SJCRH30 (cell line): ENCODE results near the gene RNF144A. TPM values are rescaled to one million over a fixed set of nuclear protein-coding genes. Genes with fewer than 3 reads are reported as not detected.
A peak's percentile ranks its signal among the peaks of the same experiment; 100 is the strongest.
"Not testable (repeated sequence)": the region's sequence is repeated elsewhere in the genome, so short reads cannot be mapped to it uniquely, and the experiment has no call there.

Experiments
- DNase-seq, 2 experiments: peaks; one replicate each; pipeline ENCODE4 v3.0.0-alpha.2; 2015 to 2020
- H3K27ac ChIP-seq: fragments of 250-450 bp; sonication (Bioruptor Pico); 2 replicates; pipeline ENCODE4 v1.5.1; 2020; ENCODE audit warnings: mild to moderate bottlenecking, moderate library complexity
- H3K27me3 ChIP-seq: fragments of 250-450 bp; sonication (Bioruptor Pico); 2 replicates; pipeline ENCODE4 v1.5.1; 2020; ENCODE audit warnings: mild to moderate bottlenecking, moderate library complexity
- H3K36me3 ChIP-seq: fragments of 250-450 bp; sonication (Bioruptor Pico); 2 replicates; pipeline ENCODE4 v1.5.1; 2020; ENCODE audit warnings: mild to moderate bottlenecking, moderate library complexity
- H3K4me1 ChIP-seq: fragments of 250-450 bp; sonication (Bioruptor Pico); 2 replicates; pipeline ENCODE4 v1.5.1; 2020; ENCODE audit warnings: mild to moderate bottlenecking, moderate library complexity
- H3K4me3 ChIP-seq: fragments of 250-450 bp; sonication (Bioruptor Pico); 2 replicates; pipeline ENCODE4 v1.5.1; 2020; ENCODE audit warnings: mild to moderate bottlenecking, moderate library complexity
- H3K9me3 ChIP-seq: fragments of 250-450 bp; sonication (Bioruptor Pico); replicated peaks from 2 replicates; pipeline ENCODE4 v1.5.1; 2020; ENCODE audit warnings: mild to moderate bottlenecking, moderate library complexity
- total RNA-seq: library from RNA; depleted of rRNA; stranded (reverse); fragments of >200 nt; shearing (Covaris generic); gene quantifications from 2 replicates; pipeline ENCODE4 v1.2.3, GENCODE V29; 2014

The RNF144A gene
- total RNA-seq, 1 experiment from 2014 or later = 14.9 TPM

DNA sequence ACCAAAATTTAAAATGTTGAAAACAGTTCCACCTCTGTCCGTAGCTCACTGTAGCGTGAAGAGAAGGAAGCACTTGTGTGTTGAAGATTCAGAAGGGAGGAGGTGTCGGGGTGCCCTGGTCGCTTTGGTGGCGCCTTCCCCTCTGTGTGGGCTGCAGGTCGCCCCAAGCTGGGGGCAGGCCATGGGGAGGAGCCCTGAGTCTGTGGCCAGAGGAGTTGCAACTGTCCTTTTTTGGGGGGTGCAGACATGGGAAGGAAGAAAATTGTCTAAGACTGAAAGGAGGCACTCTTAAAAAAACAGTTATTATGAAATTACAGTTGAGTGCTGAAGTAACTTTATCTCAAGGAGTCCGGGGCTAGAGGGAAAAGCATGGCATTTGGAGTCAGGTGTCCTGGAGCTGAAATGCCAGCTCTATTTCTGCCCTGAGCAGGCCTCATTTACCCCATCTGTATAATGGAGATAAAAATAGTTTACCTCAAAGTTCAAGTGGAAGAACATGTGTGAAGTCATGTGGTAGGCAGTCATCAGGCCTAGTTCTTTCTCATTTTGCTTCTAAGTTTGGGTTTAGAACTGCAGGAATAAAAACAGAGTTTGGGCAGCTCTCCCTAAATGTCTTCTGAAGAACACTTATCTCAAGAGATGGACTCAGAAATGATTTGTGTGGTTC lies 82.1 kb downstream of the RNF144A start:
- no peak for DNase-seq
- H3K36me3 ChIP-seq = no peaks in the 10 kb centered on the region
- H3K27me3 ChIP-seq = no peaks in the 10 kb centered on the region
- no peaks in the 10 kb centered on the region for H3K9me3 ChIP-seq
- H3K4me3 ChIP-seq = no peak overlapping the region
- no peaks in the 10 kb centered on the region for H3K4me1 ChIP-seq
- no peak overlapping the region for H3K27ac ChIP-seq

DNA sequence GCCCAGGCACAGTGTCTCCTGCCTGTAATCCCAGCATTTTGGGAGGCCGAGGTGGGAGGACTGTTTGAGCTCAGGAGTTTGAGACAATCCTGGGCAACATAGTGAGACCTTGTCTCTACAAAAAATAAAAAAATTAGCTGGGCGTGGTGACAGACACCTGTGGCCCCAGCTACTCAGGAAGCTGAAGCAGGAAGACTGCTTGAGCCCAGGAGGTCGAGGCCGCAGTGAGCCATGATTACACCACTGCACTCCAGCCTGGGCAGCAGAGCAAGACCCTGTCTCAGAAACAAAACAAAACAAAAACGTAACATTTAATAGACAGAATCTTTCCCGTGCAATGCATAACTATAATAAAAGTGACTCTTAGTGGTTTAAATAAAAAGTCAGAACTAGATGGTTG lies 84.2 kb downstream of the RNF144A start:
- not testable (repeated sequence) for H3K9me3 ChIP-seq, H3K36me3 ChIP-seq, H3K27me3 ChIP-seq, DNase-seq, H3K27ac ChIP-seq, H3K4me3 ChIP-seq, H3K4me1 ChIP-seq

DNA sequence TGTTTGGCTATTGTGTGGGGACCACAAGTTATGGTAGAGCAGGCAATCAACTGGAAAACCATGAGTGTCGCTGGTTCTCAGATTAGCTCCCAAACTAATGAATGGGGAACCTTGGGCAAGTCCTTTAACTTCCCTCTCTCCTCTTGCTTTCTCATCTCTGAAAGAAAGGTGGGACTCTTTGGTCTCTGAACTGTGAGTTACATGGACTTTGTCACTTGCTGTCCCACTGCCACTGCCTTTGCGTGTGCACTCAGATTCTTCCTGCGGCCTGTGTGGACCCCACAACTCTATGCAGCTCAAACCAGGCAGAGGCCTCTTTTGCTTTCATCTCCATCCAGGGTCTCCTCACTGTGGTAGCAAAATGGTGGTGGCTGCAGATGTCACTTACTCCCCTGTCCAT lies 86.7 kb downstream of the RNF144A start:
- Histone ChIP-seq H3K9me3 (no peaks in the 10 kb centered on the region), H3K4me3 (no peak overlapping the region), H3K4me1 (peaks cover 11% of the 10 kb centered on the region), H3K27me3 (no peaks in the 10 kb centered on the region), H3K27ac (no peak overlapping the region), H3K36me3 (no peaks in the 10 kb centered on the region)
- no peak for DNase-seq

DNA sequence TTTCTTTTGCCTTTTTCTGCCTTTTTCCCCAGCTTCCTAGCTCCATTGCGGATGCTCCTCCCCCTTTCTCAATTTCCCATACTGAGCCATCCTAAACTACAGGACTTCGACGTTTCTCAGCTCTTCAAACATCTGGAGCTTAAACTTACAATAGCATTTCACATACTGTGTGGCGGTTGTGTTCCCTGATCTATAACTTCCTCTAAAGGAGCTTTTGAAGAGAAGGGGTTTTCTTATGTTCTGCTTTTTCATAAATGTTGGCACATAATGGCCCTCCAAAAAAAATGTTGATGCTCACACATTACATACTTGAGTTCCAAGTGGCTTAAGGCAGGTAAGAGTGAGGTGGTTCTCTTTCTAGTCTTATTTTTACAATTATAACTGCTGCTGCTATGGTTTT lies 87.4 kb downstream of the RNF144A start:
- no peak for DNase-seq
- peaks cover 11% of the 10 kb centered on the region for H3K4me1 ChIP-seq
- no peak overlapping the region for H3K4me3 ChIP-seq
- H3K36me3 ChIP-seq = no peaks in the 10 kb centered on the region
- no peaks in the 10 kb centered on the region for H3K27me3 ChIP-seq
- H3K9me3 ChIP-seq = no peaks in the 10 kb centered on the region
- no peak overlapping the region for H3K27ac ChIP-seq

DNA sequence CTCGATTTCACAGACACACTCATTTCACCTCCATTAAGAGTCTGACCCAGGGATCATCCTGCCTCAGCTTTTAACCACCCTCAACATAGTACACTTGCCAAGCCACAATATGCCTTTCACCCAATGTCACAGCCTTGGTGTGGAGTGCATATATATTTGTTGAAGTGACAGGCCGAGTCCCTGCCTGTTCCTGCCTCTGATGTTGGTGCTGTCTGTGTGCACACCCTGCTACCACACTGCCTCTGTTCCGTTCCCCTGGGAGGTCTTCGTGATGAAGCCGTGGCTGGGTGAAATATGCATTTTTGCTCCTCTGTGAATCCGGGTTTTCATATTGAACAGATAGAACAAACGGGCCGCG lies 90.3 kb downstream of the RNF144A start:
- no peak for DNase-seq

DNA sequence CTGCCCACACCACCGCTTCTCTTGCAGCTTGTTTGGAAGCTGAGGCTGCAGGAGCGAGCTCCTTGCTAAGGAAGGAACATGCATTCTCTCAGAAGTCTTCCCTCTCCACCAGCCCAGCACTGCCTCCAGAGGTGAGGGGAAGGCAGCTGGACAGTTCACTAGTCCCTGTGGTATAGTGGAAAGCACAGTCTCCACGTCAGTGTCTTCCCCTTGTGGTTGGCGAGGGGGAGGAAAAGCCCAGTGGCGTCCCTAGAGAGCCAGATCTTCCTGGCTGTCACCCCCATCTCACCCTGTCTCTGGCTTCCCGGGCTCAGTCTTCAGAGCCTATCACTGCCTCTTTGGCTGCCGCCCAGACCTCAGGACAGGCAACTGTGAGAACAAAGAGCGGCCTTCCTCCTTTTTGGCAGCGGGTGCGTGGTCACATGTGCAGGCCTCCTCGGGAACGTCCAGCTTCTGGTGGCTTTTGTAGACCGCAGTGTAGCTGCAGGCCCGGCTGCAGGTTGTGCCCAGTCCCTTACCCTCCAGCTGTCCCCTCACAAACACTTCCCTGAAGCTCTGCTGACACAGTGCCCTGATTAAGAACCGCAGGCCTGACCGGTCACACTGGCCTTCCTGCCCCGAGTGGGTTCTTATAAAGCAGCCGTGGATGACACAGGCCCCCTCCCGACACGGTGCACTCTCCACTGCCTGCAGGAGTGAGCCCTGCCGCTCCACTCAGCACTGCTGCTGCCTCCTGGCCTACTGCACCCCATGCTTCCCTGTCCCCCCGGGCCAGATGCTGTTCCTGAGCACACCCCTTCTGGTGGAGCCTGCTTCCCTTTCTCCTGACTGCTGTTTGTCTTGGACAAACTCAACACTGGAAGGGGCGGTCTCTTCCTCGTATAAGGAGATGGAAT lies 90.9 kb downstream of the RNF144A start:
- Histone ChIP-seq H3K36me3 (no peaks in the 10 kb centered on the region), H3K4me3 (peak overlapping the region; percentile 8), H3K27me3 (no peaks in the 10 kb centered on the region), H3K4me1 (peaks cover 11% of the 10 kb centered on the region), H3K27ac (peak overlapping the region; percentile 6; the same call in 1 of the 2 replicates), H3K9me3 (no peaks in the 10 kb centered on the region)
- peak; percentile 95 to 97 for DNase-seq

More for the DNA sequence above, 90.3 kb downstream of the RNF144A start:
- Histone ChIP-seq H3K4me1 (peaks cover 11% of the 10 kb centered on the region), H3K27ac (no peak overlapping the region), H3K27me3 (no peaks in the 10 kb centered on the region), H3K4me3 (peak overlapping the region; percentile 8), H3K36me3 (no peaks in the 10 kb centered on the region), H3K9me3 (no peaks in the 10 kb centered on the region)

DNA sequence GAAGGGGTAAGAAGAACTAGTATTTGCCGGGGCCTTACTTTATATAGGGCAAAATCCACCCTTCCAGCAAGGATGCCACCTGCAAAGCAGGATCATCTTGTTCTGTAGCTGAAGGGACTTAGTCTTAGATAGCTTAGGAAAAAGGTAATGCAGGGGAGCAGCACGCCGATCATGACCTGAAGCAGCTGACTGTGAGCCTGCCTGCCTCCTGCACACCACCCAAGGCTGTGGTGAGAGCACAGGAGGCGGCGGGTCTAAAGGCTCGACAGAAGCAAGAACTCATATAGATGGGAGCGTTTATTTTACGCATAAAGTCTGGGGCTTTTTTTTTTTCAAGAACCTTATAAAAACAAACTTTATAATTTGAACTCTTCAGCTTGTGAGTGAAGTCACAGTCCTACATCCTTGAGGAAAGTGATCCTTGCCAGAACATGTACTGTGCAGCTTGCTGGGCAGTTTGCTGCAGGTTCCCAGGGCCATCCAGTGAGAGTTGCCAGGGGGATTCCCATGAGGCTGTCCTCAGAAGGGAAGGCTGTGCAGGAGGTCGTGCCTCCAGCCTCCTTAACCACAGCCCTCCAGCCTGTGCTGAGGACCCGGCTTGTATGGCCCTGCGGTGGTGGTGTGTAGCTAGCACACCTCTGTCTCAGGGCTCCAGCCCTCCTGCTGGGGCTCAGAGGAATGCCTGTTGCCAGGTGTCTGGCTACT lies 92.1 kb downstream of the RNF144A start:
- H3K36me3 ChIP-seq = no peaks in the 10 kb centered on the region
- H3K4me3 ChIP-seq = no peak overlapping the region
- no peaks in the 10 kb centered on the region for H3K27me3 ChIP-seq
- no peak overlapping the region for H3K27ac ChIP-seq
- no peak for DNase-seq
- H3K9me3 ChIP-seq = no peaks in the 10 kb centered on the region
- peaks cover 11% of the 10 kb centered on the region for H3K4me1 ChIP-seq

DNA sequence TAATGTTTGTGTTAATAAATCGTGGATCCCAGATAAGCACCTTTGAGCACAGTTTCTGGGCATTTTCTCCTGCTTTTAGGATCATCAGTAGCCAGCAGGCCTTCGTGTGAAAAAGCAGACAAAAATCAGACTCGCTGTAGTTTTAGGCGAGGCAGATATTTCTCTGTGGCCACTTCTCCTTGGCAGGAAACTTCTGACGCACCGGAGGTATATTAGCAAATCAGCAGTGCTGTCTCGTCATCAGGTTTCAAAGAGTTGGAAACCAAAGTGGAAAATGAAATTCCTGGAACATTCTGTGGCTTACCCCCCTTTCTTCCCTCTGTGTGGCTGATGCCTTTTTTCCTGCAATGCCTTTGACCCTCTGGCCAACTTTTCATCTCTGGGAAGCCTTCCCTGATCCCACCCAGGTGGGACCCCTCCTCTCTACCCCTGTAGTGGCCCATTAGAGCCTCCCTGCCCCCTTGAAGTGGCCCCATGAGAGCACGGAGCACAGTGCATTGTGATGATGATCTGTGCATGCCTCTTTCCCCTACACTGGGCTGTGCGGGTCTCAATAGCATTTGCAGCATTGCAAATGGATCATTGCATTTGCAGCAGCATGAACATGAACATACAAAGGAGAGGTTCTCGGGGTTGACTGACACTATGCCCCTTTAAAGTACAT lies 93.3 kb downstream of the RNF144A start:
- Histone ChIP-seq H3K4me1 (peaks cover 14% of the 10 kb centered on the region), H3K9me3 (no peaks in the 10 kb centered on the region), H3K36me3 (no peaks in the 10 kb centered on the region), H3K27me3 (no peaks in the 10 kb centered on the region), H3K4me3 (no peak overlapping the region), H3K27ac (no peak overlapping the region)
- no peak for DNase-seq

DNA sequence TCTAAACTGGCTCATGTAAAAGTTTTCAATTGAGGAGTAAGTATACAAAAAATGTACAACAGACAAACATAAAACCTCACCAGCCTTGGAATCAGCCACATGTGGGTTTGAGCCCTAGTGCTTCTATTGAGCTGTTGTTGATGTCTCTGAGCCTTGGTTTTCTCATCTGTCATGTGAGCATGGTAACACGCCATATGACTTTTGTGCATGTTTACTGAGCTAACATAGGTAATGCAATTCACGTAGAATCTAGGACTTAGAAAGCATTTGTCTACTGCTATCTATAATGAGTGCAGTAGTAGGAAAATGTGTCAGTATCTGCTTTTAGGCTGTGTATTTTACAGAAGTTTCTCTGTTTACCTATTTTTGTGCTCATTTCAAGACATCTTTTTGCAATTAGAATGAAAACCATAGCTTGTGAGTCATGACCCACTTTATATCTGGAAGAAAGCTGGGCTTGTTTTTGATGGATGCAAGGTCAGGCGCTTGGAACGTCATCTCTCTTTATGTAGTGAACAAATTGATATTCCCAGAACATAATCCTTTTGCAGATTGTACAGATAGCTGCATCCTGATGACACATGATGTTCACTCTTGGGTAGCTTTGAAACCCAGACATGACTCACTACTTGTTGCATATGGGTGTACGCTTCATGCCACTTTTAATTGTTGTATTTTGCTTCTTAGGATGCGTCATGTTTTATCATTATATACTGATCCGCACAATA lies 94.3 kb downstream of the RNF144A start:
- Histone ChIP-seq H3K36me3 (no peaks in the 10 kb centered on the region), H3K27ac (no peak overlapping the region), H3K4me3 (no peak overlapping the region), H3K27me3 (no peaks in the 10 kb centered on the region), H3K4me1 (peaks cover 14% of the 10 kb centered on the region), H3K9me3 (no peaks in the 10 kb centered on the region)
- DNase-seq = no peak

DNA sequence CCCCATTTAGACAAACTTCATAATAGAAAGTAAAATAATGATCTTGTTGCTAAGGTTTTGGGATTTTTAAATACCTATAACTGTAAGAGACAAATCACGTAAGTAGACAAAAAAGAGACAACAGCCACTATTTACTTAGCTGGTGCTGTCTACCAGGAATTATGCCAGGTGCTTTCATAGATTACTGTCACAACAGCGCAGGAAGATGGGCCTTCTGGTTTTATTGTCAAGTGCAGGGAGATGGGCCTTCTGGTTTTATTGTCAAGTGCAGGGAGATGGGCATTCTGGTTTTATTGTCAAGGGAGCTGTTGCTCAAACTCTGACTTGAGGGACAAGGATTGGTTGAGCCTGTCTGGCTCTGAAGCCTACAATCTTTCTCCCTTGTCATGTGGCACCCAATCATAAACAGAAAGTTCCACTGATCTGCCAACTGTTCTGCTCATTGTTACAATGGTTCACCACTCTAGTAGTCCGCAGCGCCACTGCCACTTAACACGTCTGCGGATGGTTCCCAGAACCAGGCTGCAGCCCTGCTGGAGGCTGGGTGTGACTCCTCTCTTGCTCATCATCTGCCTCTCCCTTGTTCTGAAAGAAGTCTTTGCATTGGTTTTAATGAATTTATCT lies 95.0 kb downstream of the RNF144A start:
- Histone ChIP-seq H3K9me3 (no peaks in the 10 kb centered on the region), H3K4me1 (peaks cover 11% of the 10 kb centered on the region), H3K4me3 (no peak overlapping the region), H3K36me3 (no peaks in the 10 kb centered on the region), H3K27me3 (no peaks in the 10 kb centered on the region), H3K27ac (no peak overlapping the region)
- no peak for DNase-seq

DNA sequence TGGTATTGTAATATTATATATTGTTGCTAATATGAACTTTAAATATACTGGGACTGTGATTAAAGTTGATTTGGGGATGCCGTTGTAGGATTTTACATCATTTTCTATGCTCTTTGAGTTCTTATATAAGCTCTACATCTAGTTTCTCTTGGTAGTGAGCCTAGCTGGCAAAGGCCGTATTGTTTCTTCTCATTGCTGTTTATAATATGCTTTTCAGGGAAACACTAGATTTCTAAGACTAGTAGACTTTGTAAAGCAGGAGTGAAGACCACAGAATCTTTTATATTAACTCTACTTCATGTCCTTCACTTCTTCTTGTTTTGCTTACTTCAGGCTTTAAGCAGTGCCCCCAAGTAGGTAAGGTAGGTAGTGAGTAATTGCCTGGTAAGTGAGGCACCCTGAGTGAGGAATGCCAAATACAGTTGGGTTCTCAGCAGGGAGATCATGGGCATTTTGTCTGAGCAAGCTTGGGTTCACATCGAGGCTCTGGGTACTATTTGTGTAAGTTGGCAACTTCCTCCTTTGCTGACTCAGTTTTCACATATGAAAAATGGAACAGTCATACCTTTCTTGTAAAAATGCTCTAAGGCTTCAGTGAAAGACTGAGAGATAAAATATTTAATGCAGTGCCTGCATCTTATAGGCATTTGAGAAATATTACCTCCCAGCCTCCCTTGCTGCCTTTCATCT lies 96.4 kb downstream of the RNF144A start:
- Histone ChIP-seq H3K27ac (no peak overlapping the region), H3K36me3 (no peaks in the 10 kb centered on the region), H3K4me3 (no peak overlapping the region), H3K4me1 (0 out of 2 replicates have a peak, but pooled peaks cover 4% of the 10 kb centered on the region), H3K9me3 (no peaks in the 10 kb centered on the region), H3K27me3 (no peaks in the 10 kb centered on the region)
- no peak for DNase-seq

DNA sequence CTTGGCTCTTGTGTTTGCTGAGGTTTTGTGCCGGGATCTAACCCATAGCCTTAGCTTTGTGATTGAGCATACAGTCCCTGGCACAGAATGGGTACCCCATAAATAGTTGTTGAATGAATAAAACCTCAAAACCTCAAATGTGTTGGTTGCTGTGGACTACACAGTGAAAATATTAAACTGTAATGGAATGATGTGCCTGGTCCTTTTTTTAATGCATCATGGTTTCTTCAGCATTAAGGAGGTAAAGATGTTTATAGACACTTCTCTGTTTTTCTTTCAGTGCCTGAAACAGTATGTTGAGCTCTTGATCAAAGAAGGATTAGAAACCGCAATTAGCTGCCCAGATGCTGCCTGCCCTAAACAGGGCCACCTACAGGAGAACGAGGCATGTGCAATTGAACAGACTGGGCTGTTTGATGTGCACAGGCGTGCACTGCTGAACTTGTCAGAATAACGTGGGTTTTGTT lies 97.0 kb downstream of the RNF144A start:
- H3K9me3 ChIP-seq = no peaks in the 10 kb centered on the region
- no peak for DNase-seq
- H3K27ac ChIP-seq = no peak overlapping the region
- H3K27me3 ChIP-seq = no peaks in the 10 kb centered on the region
- no peak overlapping the region for H3K4me3 ChIP-seq
- H3K36me3 ChIP-seq = no peaks in the 10 kb centered on the region
- H3K4me1 ChIP-seq = 0 out of 2 replicates have a peak, but pooled peaks cover 4% of the 10 kb centered on the region
